GOT3 (cell line): Measurements from ENCODE around the gene ALG2.
"Not testable (repeated sequence)": the region's sequence is repeated elsewhere in the genome, so short reads cannot be mapped to it uniquely, and the experiment has no call there.

Experiments used
- DNase-seq: peaks from one replicate; lab custom pipeline; 2025; ENCODE audit warnings: mixed read lengths; lab: John Stamatoyannopoulos, UW

ALG2 gene

GRCh38 chr9:99237849-99238248, 16.1 kb upstream of the ALG2 start:
- DNase-seq = not testable (repeated sequence)

- DNase-seq = no peak
Measured at GRCh38 chr9:99237356-99237755, 15.6 kb upstream of the ALG2 start.

GRCh38 chr9:99235926-99236634, 14.3 kb upstream of the ALG2 start:
- no peak for DNase-seq

DNA sequence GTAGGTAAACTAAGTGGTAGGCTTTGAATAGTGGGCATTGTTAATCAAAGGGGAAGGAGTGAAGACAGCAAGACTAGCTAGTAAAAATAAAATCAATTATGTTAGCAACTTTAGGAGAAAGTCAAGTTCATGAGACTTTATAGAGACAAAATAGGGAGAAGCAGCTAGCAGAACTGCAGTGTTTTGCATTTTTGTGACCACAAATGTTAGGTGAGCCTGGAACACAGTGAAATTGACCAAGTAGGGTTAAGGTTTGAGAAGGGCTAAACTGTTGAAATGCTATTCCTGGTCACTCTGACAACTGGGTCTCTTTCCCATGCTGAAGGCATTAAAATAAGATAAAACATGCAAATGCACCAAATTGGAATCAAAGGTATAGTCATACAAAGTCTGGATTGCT, 13.3 kb upstream of the ALG2 start:
- no peak for DNase-seq

DNA sequence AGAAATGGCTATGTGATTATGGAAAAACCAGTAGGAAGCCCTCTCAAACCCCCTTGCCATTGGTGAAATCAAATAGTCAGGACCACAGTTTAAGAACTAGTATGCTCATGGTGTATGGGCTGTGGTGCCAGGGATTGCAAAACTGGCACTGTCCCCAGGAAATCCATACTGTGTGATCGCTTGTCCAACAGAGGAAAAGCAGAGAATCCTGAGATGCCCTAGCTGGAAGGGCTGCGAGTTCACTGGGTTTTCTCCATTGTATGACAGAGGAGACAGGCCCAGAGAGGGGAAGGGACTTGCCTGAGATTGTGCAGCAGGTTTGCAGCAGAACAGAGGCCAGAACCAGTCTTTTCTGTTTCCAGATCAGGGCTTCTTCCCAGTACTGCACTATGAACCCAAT, 12.9 kb upstream of the ALG2 start:
- DNase-seq = no peak

DNA sequence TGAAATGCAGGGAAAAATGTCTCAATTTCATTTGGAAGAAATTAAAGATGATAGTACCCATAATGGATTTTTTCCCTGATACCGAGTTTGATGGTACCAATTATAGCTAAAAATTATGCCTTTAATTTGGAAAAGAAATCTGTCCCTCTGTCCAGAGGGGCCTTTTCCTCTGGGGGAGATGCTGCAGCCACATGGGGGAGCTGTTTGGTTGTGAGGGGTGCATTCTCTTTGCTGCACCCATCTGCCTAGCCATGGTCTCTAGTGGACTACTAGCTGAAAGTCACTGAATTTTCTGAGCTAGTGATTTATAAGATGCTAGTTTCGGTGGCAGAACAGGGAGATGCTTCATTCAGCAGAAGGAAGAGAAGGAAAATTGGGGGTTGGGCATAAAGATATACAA, 10.0 kb upstream of the ALG2 start:
- no peak for DNase-seq

GRCh38 chr9:99230206-99230605, 8.5 kb upstream of the ALG2 start:
- no peak for DNase-seq

GRCh38 chr9:99226054-99226453, 4.3 kb upstream of the ALG2 start:
- DNase-seq = no peak

GRCh38 chr9:99224445-99224844, 2.7 kb upstream of the ALG2 start:
- DNase-seq = no peak

- DNase-seq = no peak
Measured at GRCh38 chr9:99222416-99223270, 901 bp upstream of the ALG2 start.

DNA sequence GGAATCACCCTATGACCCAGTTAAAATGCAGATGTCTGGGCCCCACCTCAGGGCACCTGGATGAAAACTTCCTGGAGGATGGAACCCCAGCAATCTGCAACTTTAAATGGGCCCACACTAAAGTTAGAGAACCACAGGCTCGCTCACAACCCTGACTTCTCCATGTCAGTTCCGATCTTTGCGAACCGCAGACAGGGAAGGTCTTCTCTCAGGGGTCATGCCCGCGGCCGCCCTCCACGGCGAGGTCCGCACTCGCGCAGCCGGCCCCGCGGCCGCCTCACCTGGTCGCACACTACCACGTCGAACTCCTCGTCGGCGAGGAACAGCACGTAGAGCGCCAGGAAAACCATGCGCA, 499 bp downstream of the ALG2 start:
- DNase-seq = no peak

- no peak for DNase-seq
Measured at GRCh38 chr9:99220011-99220410, 1.7 kb downstream of the ALG2 start.

DNA sequence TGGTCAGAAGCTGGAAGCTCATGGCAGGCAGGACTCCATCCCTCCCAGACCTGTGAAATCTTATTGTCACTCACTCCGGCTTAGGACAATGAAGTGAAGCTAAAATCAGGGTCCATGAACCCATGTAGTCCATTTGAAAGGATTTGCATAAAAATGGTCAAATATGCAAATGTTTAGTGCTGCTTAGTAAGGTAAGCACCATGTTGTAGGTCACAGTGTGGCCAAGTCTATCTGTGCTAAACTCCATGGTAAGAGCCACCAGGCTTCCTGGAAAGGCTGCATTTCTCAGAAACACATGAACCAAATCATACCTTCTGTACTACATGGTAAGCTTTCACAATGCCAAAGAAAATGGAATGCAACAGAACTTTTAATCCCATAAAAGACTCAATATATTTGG, 5.7 kb downstream of the ALG2 start:
- DNase-seq = no peak

- DNase-seq = no peak
Measured at GRCh38 chr9:99213197-99213596, 8.5 kb downstream of the ALG2 start.

GRCh38 chr9:99211746-99212145, 10.0 kb downstream of the ALG2 start:
- no peak for DNase-seq

- no peak for DNase-seq
Measured at GRCh38 chr9:99210572-99210971, 11.2 kb downstream of the ALG2 start.

DNA sequence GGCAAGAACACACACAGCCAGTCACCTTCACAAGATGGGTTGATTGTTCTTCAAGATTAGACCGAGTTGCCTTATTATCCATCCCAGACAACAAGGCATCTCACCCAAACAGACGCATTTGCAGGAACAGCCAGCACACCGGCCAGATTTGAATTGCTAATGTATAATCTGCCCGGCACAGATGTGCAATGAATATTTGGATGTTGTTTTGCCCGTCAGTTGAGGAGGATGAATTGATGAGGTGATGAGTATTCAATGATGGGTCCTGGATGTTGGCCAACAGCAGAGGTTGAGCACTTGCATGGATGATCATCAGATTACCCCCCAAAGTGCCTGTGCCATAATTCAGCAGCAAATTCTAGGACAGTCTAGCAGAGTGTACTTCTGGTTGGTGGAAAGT, 20.1 kb downstream of the ALG2 start:
- no peak for DNase-seq

DNA sequence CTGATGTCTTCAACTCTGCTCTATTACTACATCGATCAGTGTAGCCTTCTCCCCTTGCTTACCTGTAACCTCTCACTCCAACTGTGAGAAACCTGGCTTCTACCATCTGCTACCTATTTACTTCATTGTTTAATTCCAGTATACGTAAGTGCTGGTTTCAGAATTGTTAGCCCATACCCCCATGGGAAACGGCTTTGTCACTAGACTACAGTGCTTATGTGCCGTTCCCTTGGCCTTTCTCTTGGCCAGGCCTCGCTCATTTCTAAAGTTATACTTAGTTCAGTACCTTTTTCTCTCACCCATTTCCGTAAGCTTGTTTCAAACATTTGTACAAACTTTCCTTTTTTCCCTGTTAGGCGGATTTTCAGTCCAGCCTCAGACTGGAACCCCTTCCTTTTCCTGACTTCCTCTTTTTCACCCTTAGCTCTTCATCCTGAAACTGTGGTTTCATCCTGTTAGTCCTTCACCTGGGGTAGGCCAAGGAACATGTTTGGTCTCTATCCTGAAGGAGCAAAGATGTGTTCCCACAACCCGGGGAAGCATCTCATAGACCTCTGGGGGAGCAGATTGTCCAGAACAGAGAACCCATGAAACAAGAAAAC, 21.7 kb downstream of the ALG2 start:
- no peak for DNase-seq

DNA sequence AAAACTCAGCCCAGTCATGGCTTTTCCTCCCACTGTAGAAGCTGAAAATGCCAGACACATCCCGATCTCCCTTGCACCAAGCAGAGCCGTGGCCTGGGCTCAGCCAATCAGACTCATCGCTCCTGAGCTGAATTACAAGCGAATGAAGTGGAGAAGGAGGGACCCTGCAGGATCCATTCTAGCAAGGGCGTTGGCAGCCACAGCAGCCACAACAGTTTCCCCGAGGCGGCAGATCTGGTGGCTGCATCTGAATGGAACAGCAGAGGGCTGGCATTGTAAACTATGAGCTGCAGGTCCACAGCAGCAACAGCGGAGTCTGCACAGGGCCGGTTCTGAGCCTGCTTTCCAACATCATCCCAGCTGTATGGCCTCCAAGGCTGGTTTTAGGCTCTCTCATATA, 23.8 kb downstream of the ALG2 start:
- DNase-seq = no peak

- no peak for DNase-seq
Measured at GRCh38 chr9:99197124-99197630, 24.6 kb downstream of the ALG2 start.

GRCh38 chr9:99196484-99196883, 25.3 kb downstream of the ALG2 start:
- DNase-seq = not testable (repeated sequence)

GRCh38 chr9:99193466-99193821, 28.3 kb downstream of the ALG2 start:
- DNase-seq = no peak
